ENCODE measurements around the gene SLC25A18. TPM values are rescaled to one million over a fixed set of nuclear protein-coding genes. Genes with fewer than 3 reads are reported as not detected.

SLC25A18 gene
- total RNA-seq, 1 donor from 2014 or later, result 2.2 TPM

GRCh38 chr22:17566776-17567175, 3.5 kb downstream of the SLC25A18 start:
- Mint-ChIP-seq H3K4me3 (ENCODE audit: unreplicated experiment) (no peak overlapping the region), H3K27ac (ENCODE audit: unreplicated experiment) (no peak overlapping the region), H3K4me1 (ENCODE audit: unreplicated experiment) (peaks cover 20% of the 10 kb centered on the region), H3K9me3 (ENCODE audit: unreplicated experiment) (no peaks in the 10 kb centered on the region), H3K36me3 (ENCODE audit: low read depth, unreplicated experiment) (peaks cover 5% of the 10 kb centered on the region), H3K27me3 (ENCODE audit: unreplicated experiment) (peaks cover 9% of the 10 kb centered on the region)
- DNase-seq (ENCODE audit: low spot score), result no peak
- no peak for TF ChIP-seq CTCF (IDR thresholded peaks at IDR 0.05; ENCODE audit: unreplicated experiment)

GRCh38 chr22:17569971-17570511, 6.7 kb downstream of the SLC25A18 start:
- no peak for DNase-seq (ENCODE audit: low spot score)
- H3K4me1 Mint-ChIP-seq (ENCODE audit: unreplicated experiment), result peaks cover 20% of the 10 kb centered on the region
- H3K36me3 Mint-ChIP-seq (ENCODE audit: low read depth, unreplicated experiment), result no peaks in the 10 kb centered on the region

GRCh38 chr22:17570851-17571631, 7.7 kb downstream of the SLC25A18 start:
- DNase-seq (ENCODE audit: low spot score), result no peak
- no peak overlapping the region for H3K4me3 Mint-ChIP-seq (ENCODE audit: unreplicated experiment)
- H3K27me3 Mint-ChIP-seq (ENCODE audit: unreplicated experiment), result peaks cover 16% of the 10 kb centered on the region
- peaks cover 20% of the 10 kb centered on the region for H3K4me1 Mint-ChIP-seq (ENCODE audit: unreplicated experiment)
- peak overlapping the region; percentile 11 for H3K27ac Mint-ChIP-seq (ENCODE audit: unreplicated experiment)
- no peaks in the 10 kb centered on the region for H3K9me3 Mint-ChIP-seq (ENCODE audit: unreplicated experiment)
- TF ChIP-seq CTCF (IDR thresholded peaks at IDR 0.05; ENCODE audit: unreplicated experiment), result no peak
- no peaks in the 10 kb centered on the region for H3K36me3 Mint-ChIP-seq (ENCODE audit: low read depth, unreplicated experiment)

More at GRCh38 chr22:17569971-17570511, 6.7 kb downstream of the SLC25A18 start:
- Mint-ChIP-seq H3K4me3 (ENCODE audit: unreplicated experiment) (no peak overlapping the region), H3K27ac (ENCODE audit: unreplicated experiment) (peak overlapping the region; percentile 45), H3K27me3 (ENCODE audit: unreplicated experiment) (peaks cover 13% of the 10 kb centered on the region), H3K9me3 (ENCODE audit: unreplicated experiment) (no peaks in the 10 kb centered on the region)
- no peak for TF ChIP-seq CTCF (IDR thresholded peaks at IDR 0.05; ENCODE audit: unreplicated experiment)

- Mint-ChIP-seq H3K36me3 (ENCODE audit: low read depth, unreplicated experiment) (no peaks in the 10 kb centered on the region), H3K9me3 (ENCODE audit: unreplicated experiment) (no peaks in the 10 kb centered on the region), H3K27me3 (ENCODE audit: unreplicated experiment) (peaks cover 11% of the 10 kb centered on the region), H3K4me3 (ENCODE audit: unreplicated experiment) (no peak overlapping the region), H3K27ac (ENCODE audit: unreplicated experiment) (no peak overlapping the region), H3K4me1 (ENCODE audit: unreplicated experiment) (peaks cover 11% of the 10 kb centered on the region)
- no peak for TF ChIP-seq CTCF (IDR thresholded peaks at IDR 0.05; ENCODE audit: unreplicated experiment)
- no peak for DNase-seq (ENCODE audit: low spot score)
Observed at GRCh38 chr22:17575151-17575550, 11.9 kb downstream of the SLC25A18 start.

- no peak overlapping the region for H3K4me3 Mint-ChIP-seq (ENCODE audit: unreplicated experiment)
- H3K4me1 Mint-ChIP-seq (ENCODE audit: unreplicated experiment), result peaks cover 7% of the 10 kb centered on the region
- DNase-seq (ENCODE audit: low spot score), result no peak
- peaks cover 11% of the 10 kb centered on the region for H3K27me3 Mint-ChIP-seq (ENCODE audit: unreplicated experiment)
- no peak overlapping the region for H3K27ac Mint-ChIP-seq (ENCODE audit: unreplicated experiment)
- no peaks in the 10 kb centered on the region for H3K9me3 Mint-ChIP-seq (ENCODE audit: unreplicated experiment)
- no peaks in the 10 kb centered on the region for H3K36me3 Mint-ChIP-seq (ENCODE audit: low read depth, unreplicated experiment)
- TF ChIP-seq CTCF (IDR thresholded peaks at IDR 0.05; ENCODE audit: unreplicated experiment), result no peak
Observed at GRCh38 chr22:17575681-17576080, 12.4 kb downstream of the SLC25A18 start.

Data from endothelial cell (in vitro differentiated cells).